GM18511 (cell line): ENCODE measurements around the gene PNPLA5.

ENCODE experiments used
- ATAC-seq: cut with Tn5 transposase; IDR thresholded peaks from one replicate; pipeline ENCODE4 v1.9.1; 2021; ENCODE audit warnings: mild to moderate bottlenecking, moderate library complexity; ENCODE audit not compliant: unreplicated experiment

Gene PNPLA5

GRCh38 chr22:43901976-43902643, 10.3 kb upstream of the PNPLA5 start:
- ATAC-seq = no peak

GRCh38 chr22:43900206-43900605, 8.4 kb upstream of the PNPLA5 start:
- no peak for ATAC-seq

GRCh38 chr22:43897751-43898261, 6.0 kb upstream of the PNPLA5 start:
- ATAC-seq = no peak

GRCh38 chr22:43895986-43896645, 4.3 kb upstream of the PNPLA5 start:
- no peak for ATAC-seq

GRCh38 chr22:43894122-43894521, 2.3 kb upstream of the PNPLA5 start:
- no peak for ATAC-seq

- ATAC-seq = no peak
Observed at GRCh38 chr22:43893266-43893665, 1.5 kb upstream of the PNPLA5 start.

- ATAC-seq = no peak
Observed at GRCh38 chr22:43892183-43892894, 526 bp upstream of the PNPLA5 start.

GRCh38 chr22:43890901-43891331, 897 bp downstream of the PNPLA5 start:
- ATAC-seq = no peak

GRCh38 chr22:43889860-43890253, 2.0 kb downstream of the PNPLA5 start:
- no peak for ATAC-seq

- no peak for ATAC-seq
Observed at GRCh38 chr22:43889201-43889859, 2.5 kb downstream of the PNPLA5 start.

GRCh38 chr22:43888740-43889139, 3.1 kb downstream of the PNPLA5 start:
- ATAC-seq = no peak

GRCh38 chr22:43887391-43887790, 4.4 kb downstream of the PNPLA5 start:
- no peak for ATAC-seq

- no peak for ATAC-seq
Observed at GRCh38 chr22:43886231-43886630, 5.6 kb downstream of the PNPLA5 start.

GRCh38 chr22:43885786-43886185, 6.0 kb downstream of the PNPLA5 start:
- ATAC-seq = no peak

GRCh38 chr22:43885319-43885671, 6.5 kb downstream of the PNPLA5 start:
- ATAC-seq = no peak

- ATAC-seq = no peak
Observed at GRCh38 chr22:43884600-43885318, 7.1 kb downstream of the PNPLA5 start.

GRCh38 chr22:43883719-43884415, 7.9 kb downstream of the PNPLA5 start:
- no peak for ATAC-seq

GRCh38 chr22:43883012-43883661, 8.7 kb downstream of the PNPLA5 start:
- no peak for ATAC-seq

GRCh38 chr22:43882122-43882767, 9.6 kb downstream of the PNPLA5 start:
- no peak for ATAC-seq
